HEK293T (cell line): ENCODE measurements around the gene IL1RAPL1.

Experiments
- CTCF ChIA-PET: fragments of 350-600 bp; formaldehyde crosslinking; extraction: SDS; loops from one replicate; lab custom pipeline; 2021; ENCODE audit warnings: antibody characterized with exemption, inconsistent platforms; lab: Yijun Ruan, JAX
- POLR2A ChIA-PET: fragments of 350-600 bp; formaldehyde crosslinking; extraction: SDS; loops from one replicate; lab custom pipeline; 2020; ENCODE audit warnings: antibody characterized with exemption, inconsistent platforms; lab: Yijun Ruan, JAX
- DNase-seq: peaks from one replicate; pipeline ENCODE4 v3.0.0; 2012; ENCODE audit warnings: mixed read lengths; ENCODE audit errors: extremely low spot score
- ARNT ChIP-seq: fragments of 450-650 bp; IDR thresholded peaks from 2 replicates; pipeline ENCODE4 v1.6.1; 2017; ENCODE audit warnings: mild to moderate bottlenecking
- BHLHE40 ChIP-seq: fragments of 450-650 bp; IDR thresholded peaks from 2 replicates; pipeline ENCODE4 v1.6.1; 2016; ENCODE audit warnings: mild to moderate bottlenecking, moderate library complexity, borderline replicate concordance
- CTBP1 ChIP-seq: fragments of 450-650 bp; IDR thresholded peaks from 2 replicates; pipeline ENCODE4 v1.6.1; 2016; ENCODE audit warnings: borderline replicate concordance
- ELF4 ChIP-seq: fragments of 450-650 bp; IDR thresholded peaks from 2 replicates; pipeline ENCODE4 v1.6.1; 2017; ENCODE audit warnings: antibody characterized with exemption
- FOXA1 ChIP-seq: fragments of 450-650 bp; IDR thresholded peaks from 2 replicates; pipeline ENCODE4 v1.6.1; 2016; ENCODE audit warnings: mild to moderate bottlenecking
- FOXK2 ChIP-seq: fragments of 450-650 bp; IDR thresholded peaks from 2 replicates; pipeline ENCODE4 v1.6.1; 2016; ENCODE audit warnings: mild to moderate bottlenecking
- FOXM1 ChIP-seq: fragments of 450-650 bp; IDR thresholded peaks from 2 replicates; pipeline ENCODE4 v1.6.1; 2017; ENCODE audit warnings: mild to moderate bottlenecking, borderline replicate concordance
- HDGF ChIP-seq: fragments of 450-650 bp; IDR thresholded peaks from 2 replicates; pipeline ENCODE4 v1.6.1; 2017; ENCODE audit warnings: antibody characterized with exemption, borderline replicate concordance
- L3MBTL2 ChIP-seq: fragments of 450-650 bp; conservative IDR thresholded peaks from 2 replicates; pipeline ENCODE4 v1.6.1; 2016; ENCODE audit warnings: mild to moderate bottlenecking
- LEF1 ChIP-seq: fragments of 450-650 bp; IDR thresholded peaks from 2 replicates; pipeline ENCODE4 v1.6.1; 2017; ENCODE audit warnings: mild to moderate bottlenecking, borderline replicate concordance
- NFRKB ChIP-seq: fragments of 450-650 bp; IDR thresholded peaks from 2 replicates; pipeline ENCODE4 v1.6.1; 2016; ENCODE audit warnings: mild to moderate bottlenecking, moderate library complexity
- PKNOX1 ChIP-seq: fragments of 450-650 bp; IDR thresholded peaks from 2 replicates; pipeline ENCODE4 v1.6.1; 2016
- SP1 ChIP-seq: fragments of 450-650 bp; IDR thresholded peaks from 2 replicates; pipeline ENCODE4 v1.6.1; 2017
- SUZ12 ChIP-seq: fragments of 450-650 bp; IDR thresholded peaks from 2 replicates; pipeline ENCODE4 v1.6.1; 2016; ENCODE audit warnings: mild to moderate bottlenecking
- TARDBP ChIP-seq: fragments of 450-650 bp; IDR thresholded peaks from 2 replicates; pipeline ENCODE4 v1.6.1; 2016
- ZNF384 ChIP-seq: fragments of 450-650 bp; IDR thresholded peaks from 2 replicates; pipeline ENCODE4 v1.6.1; 2016

Gene IL1RAPL1

GRCh38 chrX:28960063-28960462 lies 372.8 kb downstream of the IL1RAPL1 start:
- ChIA-PET CTCF (no interaction called here), POLR2A (no interaction called here)
- TF ChIP-seq BHLHE40 (no peak), TARDBP (no peak)
- no peak for DNase-seq

- ChIA-PET POLR2A (no interaction called here), CTCF (no interaction called here)
- TF ChIP-seq TARDBP (no peak), BHLHE40 (no peak), PKNOX1 (no peak)
- DNase-seq, result no peak
Measured at GRCh38 chrX:28966331-28966730, 379.1 kb downstream of the IL1RAPL1 start.

GRCh38 chrX:28969126-28969525 lies 381.9 kb downstream of the IL1RAPL1 start:
- ChIA-PET POLR2A (no interaction called here), CTCF (no interaction called here)

GRCh38 chrX:28979877-28980276 lies 392.6 kb downstream of the IL1RAPL1 start:
- TF ChIP-seq ARNT (no peak), BHLHE40 (no peak), HDGF (no peak), NFRKB (no peak), FOXA1 (no peak), ZNF384 (no peak), SP1 (no peak), L3MBTL2 (no peak), TARDBP (no peak), FOXK2 (no peak)
- CTCF ChIA-PET, result no interaction called here
- POLR2A ChIA-PET, result no interaction called here
- no peak for DNase-seq

More at GRCh38 chrX:28969126-28969525, 381.9 kb downstream of the IL1RAPL1 start:
- no peak for TF ChIP-seq LEF1
- no peak for TF ChIP-seq TARDBP
- no peak for TF ChIP-seq ELF4
- TF ChIP-seq SP1, result no peak
- TF ChIP-seq BHLHE40, result no peak
- TF ChIP-seq PKNOX1, result no peak
- no peak for TF ChIP-seq ARNT
- no peak for TF ChIP-seq L3MBTL2
- no peak for TF ChIP-seq HDGF
- TF ChIP-seq FOXA1, result no peak
- no peak for TF ChIP-seq SUZ12
- no peak for TF ChIP-seq ZNF384
- TF ChIP-seq FOXK2, result no peak
- TF ChIP-seq NFRKB, result no peak
- no peak for TF ChIP-seq FOXM1
- no peak for TF ChIP-seq CTBP1
- DNase-seq, result no peak

GRCh38 chrX:28981952-28982351 lies 394.7 kb downstream of the IL1RAPL1 start:
- CTCF ChIA-PET, result no interaction called here
- no peak for TF ChIP-seq BHLHE40
- TF ChIP-seq NFRKB, result no peak
- TF ChIP-seq FOXM1, result no peak
- no peak for TF ChIP-seq ZNF384
- no peak for TF ChIP-seq LEF1
- no peak for TF ChIP-seq SUZ12
- no peak for TF ChIP-seq ARNT
- TF ChIP-seq FOXA1, result no peak
- DNase-seq, result no peak
- POLR2A ChIA-PET, result no interaction called here

GRCh38 chrX:28988246-28988645 lies 401.0 kb downstream of the IL1RAPL1 start:
- no peak for DNase-seq
- TF ChIP-seq BHLHE40, result no peak
- TF ChIP-seq LEF1, result no peak
- TF ChIP-seq SP1, result no peak
- no peak for TF ChIP-seq HDGF
- TF ChIP-seq NFRKB, result no peak
- TF ChIP-seq PKNOX1, result no peak
- no peak for TF ChIP-seq L3MBTL2
- TF ChIP-seq FOXA1, result no peak
- no peak for TF ChIP-seq SUZ12
- no peak for TF ChIP-seq FOXK2
- TF ChIP-seq ZNF384, result no peak
- no peak for TF ChIP-seq ELF4
- TF ChIP-seq ARNT, result no peak
- ChIA-PET CTCF (no interaction called here), POLR2A (no interaction called here)

- TF ChIP-seq SP1 (no peak), FOXK2 (no peak), FOXA1 (no peak), TARDBP (no peak), PKNOX1 (no peak)
- POLR2A ChIA-PET, result no interaction called here
- no peak for DNase-seq
- CTCF ChIA-PET, result no interaction called here
Measured at GRCh38 chrX:28997706-28998463, 410.6 kb downstream of the IL1RAPL1 start.
